T-helper 1 cell treated with Interleukin-12 subunit alpha and Interleukin-12 subunit beta and Interleukin-4 antibody, amounts not matched to agents 30 μg/mL and 1 μg/mL, for 36 hours (primary cell): Measurements from ENCODE around the gene ADCY4.
A peak's percentile ranks its signal among the peaks of the same experiment; 100 is the strongest.

ENCODE experiments used
- H3K27ac Mint-ChIP-seq: one replicate; pipeline ENCODE4 v1.8.0; 2021; ENCODE audit warnings: mild to moderate bottlenecking, mixed read lengths
- H3K27me3 Mint-ChIP-seq: one replicate; pipeline ENCODE4 v1.8.0; 2021; ENCODE audit warnings: low read depth, mixed read lengths
- H3K36me3 Mint-ChIP-seq: one replicate; pipeline ENCODE4 v1.8.0; 2021; ENCODE audit warnings: low read depth, mixed read lengths
- H3K4me1 Mint-ChIP-seq: one replicate; pipeline ENCODE4 v1.8.0; 2021; ENCODE audit warnings: low read depth, mixed read lengths
- H3K4me3 Mint-ChIP-seq: one replicate; pipeline ENCODE4 v1.8.0; 2021; ENCODE audit warnings: mild to moderate bottlenecking, moderate library complexity, mixed read lengths
- H3K9me3 Mint-ChIP-seq: one replicate; pipeline ENCODE4 v1.8.0; 2021; ENCODE audit warnings: mixed read lengths

Gene ADCY4

GRCh38 chr14:24292118-24292807 is 42.6 kb downstream of the ADCY4 start:
- Mint-ChIP-seq H3K4me3 (no peak overlapping the region), H3K27me3 (peaks cover 20% of the 10 kb centered on the region), H3K27ac (no peak overlapping the region), H3K36me3 (peaks cover 41% of the 10 kb centered on the region), H3K4me1 (peaks cover 29% of the 10 kb centered on the region), H3K9me3 (no peaks in the 10 kb centered on the region)

DNA sequence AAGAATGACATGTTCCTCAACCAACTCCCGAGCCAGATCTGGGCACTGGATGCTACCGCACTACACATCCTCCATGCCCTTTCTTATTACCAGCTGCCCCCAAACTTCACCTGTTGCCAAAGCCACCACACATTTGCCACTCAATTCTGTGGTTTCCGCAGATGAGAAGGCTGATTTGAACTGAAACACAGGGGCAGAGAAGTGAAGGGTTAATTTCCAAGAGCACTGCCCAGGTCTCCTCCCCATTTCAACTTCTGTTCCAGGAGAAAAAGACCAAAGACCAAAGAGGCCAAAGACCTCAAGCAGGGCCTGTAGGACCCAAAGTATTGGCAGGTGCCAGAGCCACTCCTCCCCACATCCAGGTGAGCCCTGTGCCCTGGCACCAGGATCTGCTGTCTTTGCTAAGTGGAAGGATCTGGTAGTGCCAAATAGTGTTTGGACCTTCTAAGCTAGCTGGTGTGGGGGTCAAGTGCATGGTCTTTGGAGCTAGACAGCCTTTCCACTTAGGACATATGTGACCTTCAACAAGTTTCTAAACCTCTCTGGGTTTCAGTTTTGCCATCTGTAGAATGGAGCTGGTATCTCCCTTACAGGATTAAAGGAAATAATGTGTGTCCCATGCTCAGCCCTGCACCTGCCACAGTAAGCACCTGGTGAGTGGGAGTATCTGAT is 43.3 kb downstream of the ADCY4 start:
- H3K9me3 Mint-ChIP-seq = no peaks in the 10 kb centered on the region
- no peak overlapping the region for H3K27ac Mint-ChIP-seq
- H3K36me3 Mint-ChIP-seq = peaks cover 39% of the 10 kb centered on the region
- peaks cover 23% of the 10 kb centered on the region for H3K4me1 Mint-ChIP-seq
- peaks cover 21% of the 10 kb centered on the region for H3K27me3 Mint-ChIP-seq
- no peak overlapping the region for H3K4me3 Mint-ChIP-seq

- Mint-ChIP-seq H3K36me3 (peaks cover 35% of the 10 kb centered on the region), H3K27ac (no peak overlapping the region), H3K9me3 (no peaks in the 10 kb centered on the region)
Observed at GRCh38 chr14:24290746-24291145, 44.1 kb downstream of the ADCY4 start.

DNA sequence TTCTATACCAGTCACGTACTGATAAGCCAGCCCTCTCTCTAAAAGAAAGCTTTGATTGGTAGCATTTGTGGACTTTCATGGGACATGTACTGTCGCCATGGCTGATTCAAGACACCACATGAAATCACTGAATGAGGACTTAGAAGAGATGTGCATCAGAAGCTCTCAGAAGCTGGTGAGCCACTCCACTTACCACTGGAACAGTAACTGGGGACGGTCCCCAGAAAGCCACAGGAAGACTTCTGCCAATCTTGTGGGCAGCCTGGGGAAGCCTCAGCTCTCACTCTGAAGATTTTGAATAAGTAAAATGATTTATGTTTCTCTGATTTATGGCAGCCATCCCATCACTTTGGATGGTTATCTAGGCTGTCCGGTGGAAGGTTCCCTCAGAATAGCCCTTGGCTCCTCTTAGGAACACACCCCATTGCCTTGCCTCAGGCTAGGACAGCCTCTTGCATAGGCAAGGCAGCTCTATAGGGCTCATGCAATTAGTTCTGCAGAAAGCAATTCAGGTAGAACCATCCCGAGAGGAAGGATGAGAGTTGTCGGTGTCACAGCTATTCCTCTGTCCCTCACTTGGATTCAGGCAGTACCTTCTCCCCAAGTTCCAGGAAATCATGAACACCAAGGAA is 45.1 kb downstream of the ADCY4 start:
- Mint-ChIP-seq H3K27ac (no peak overlapping the region), H3K9me3 (no peaks in the 10 kb centered on the region), H3K27me3 (peaks cover 29% of the 10 kb centered on the region), H3K36me3 (peaks cover 35% of the 10 kb centered on the region), H3K4me3 (no peak overlapping the region), H3K4me1 (peaks cover 17% of the 10 kb centered on the region)

More at GRCh38 chr14:24290746-24291145, 44.1 kb downstream of the ADCY4 start:
- peaks cover 17% of the 10 kb centered on the region for H3K4me1 Mint-ChIP-seq
- H3K4me3 Mint-ChIP-seq = no peak overlapping the region
- peaks cover 26% of the 10 kb centered on the region for H3K27me3 Mint-ChIP-seq

- H3K4me1 Mint-ChIP-seq = peaks cover 17% of the 10 kb centered on the region
- peaks cover 33% of the 10 kb centered on the region for H3K27me3 Mint-ChIP-seq
- H3K36me3 Mint-ChIP-seq = peaks cover 20% of the 10 kb centered on the region
- no peaks in the 10 kb centered on the region for H3K9me3 Mint-ChIP-seq
- no peak overlapping the region for H3K27ac Mint-ChIP-seq
- no peak overlapping the region for H3K4me3 Mint-ChIP-seq
Observed at GRCh38 chr14:24286996-24287395, 47.9 kb downstream of the ADCY4 start.

GRCh38 chr14:24285351-24285750 is 49.5 kb downstream of the ADCY4 start:
- H3K27me3 Mint-ChIP-seq = peaks cover 27% of the 10 kb centered on the region
- H3K4me1 Mint-ChIP-seq = peaks cover 17% of the 10 kb centered on the region
- H3K4me3 Mint-ChIP-seq = no peak overlapping the region
- H3K36me3 Mint-ChIP-seq = peaks cover 5% of the 10 kb centered on the region
- no peak overlapping the region for H3K27ac Mint-ChIP-seq
- no peaks in the 10 kb centered on the region for H3K9me3 Mint-ChIP-seq

- Mint-ChIP-seq H3K4me3 (no peak overlapping the region), H3K27ac (no peak overlapping the region), H3K4me1 (peaks cover 11% of the 10 kb centered on the region), H3K27me3 (peaks cover 26% of the 10 kb centered on the region), H3K36me3 (peaks cover 3% of the 10 kb centered on the region), H3K9me3 (no peaks in the 10 kb centered on the region)
Observed at GRCh38 chr14:24284501-24285035, 50.3 kb downstream of the ADCY4 start.

- no peak overlapping the region for H3K27ac Mint-ChIP-seq
- H3K4me1 Mint-ChIP-seq = peaks cover 15% of the 10 kb centered on the region
- no peak overlapping the region for H3K4me3 Mint-ChIP-seq
- peaks cover 3% of the 10 kb centered on the region for H3K36me3 Mint-ChIP-seq
- H3K9me3 Mint-ChIP-seq = no peaks in the 10 kb centered on the region
- peaks cover 26% of the 10 kb centered on the region for H3K27me3 Mint-ChIP-seq
Observed at GRCh38 chr14:24283796-24284460, 50.9 kb downstream of the ADCY4 start.

GRCh38 chr14:24282736-24283135 is 52.1 kb downstream of the ADCY4 start:
- Mint-ChIP-seq H3K4me3 (no peak overlapping the region), H3K27me3 (peaks cover 21% of the 10 kb centered on the region), H3K36me3 (peaks cover 3% of the 10 kb centered on the region), H3K27ac (no peak overlapping the region), H3K4me1 (peaks cover 17% of the 10 kb centered on the region), H3K9me3 (no peaks in the 10 kb centered on the region)

- peaks cover 15% of the 10 kb centered on the region for H3K27me3 Mint-ChIP-seq
- peaks cover 2% of the 10 kb centered on the region for H3K36me3 Mint-ChIP-seq
- no peaks in the 10 kb centered on the region for H3K9me3 Mint-ChIP-seq
- H3K4me3 Mint-ChIP-seq = no peak overlapping the region
- peaks cover 19% of the 10 kb centered on the region for H3K4me1 Mint-ChIP-seq
- no peak overlapping the region for H3K27ac Mint-ChIP-seq
Observed at GRCh38 chr14:24281636-24282035, 53.2 kb downstream of the ADCY4 start.

GRCh38 chr14:24280797-24281460 is 53.9 kb downstream of the ADCY4 start:
- H3K9me3 Mint-ChIP-seq = no peaks in the 10 kb centered on the region
- peak overlapping the region; percentile 38 for H3K27ac Mint-ChIP-seq
- H3K36me3 Mint-ChIP-seq = peaks cover 2% of the 10 kb centered on the region
- no peak overlapping the region for H3K4me3 Mint-ChIP-seq
- H3K27me3 Mint-ChIP-seq = peaks cover 11% of the 10 kb centered on the region
- H3K4me1 Mint-ChIP-seq = peaks cover 19% of the 10 kb centered on the region

GRCh38 chr14:24279301-24280186 is 55.3 kb downstream of the ADCY4 start:
- peaks cover 22% of the 10 kb centered on the region for H3K4me1 Mint-ChIP-seq
- H3K27me3 Mint-ChIP-seq = peaks cover 5% of the 10 kb centered on the region
- H3K36me3 Mint-ChIP-seq = peaks cover 2% of the 10 kb centered on the region
- H3K27ac Mint-ChIP-seq = peak overlapping the region; percentile 70
- H3K4me3 Mint-ChIP-seq = peak overlapping the region; percentile 14
- no peaks in the 10 kb centered on the region for H3K9me3 Mint-ChIP-seq

DNA sequence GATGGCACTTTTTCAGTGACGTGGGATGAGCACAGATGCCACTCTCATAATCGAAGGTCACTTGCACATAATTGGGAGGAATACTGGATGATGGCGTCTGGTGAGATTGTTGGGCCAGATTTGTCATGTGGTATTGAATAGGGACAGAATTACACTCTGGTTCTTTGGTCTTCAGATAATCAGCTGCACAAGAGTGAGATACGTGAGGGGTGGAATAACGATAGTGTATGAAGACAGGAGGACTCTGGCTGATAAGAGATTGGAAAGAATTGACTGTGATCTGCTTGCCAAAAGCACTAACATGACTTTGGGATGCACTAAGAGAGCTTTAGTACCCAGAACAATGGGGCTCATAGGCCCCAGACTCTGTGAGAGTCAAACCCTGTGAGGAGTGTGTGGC is 56.4 kb downstream of the ADCY4 start:
- H3K9me3 Mint-ChIP-seq = no peaks in the 10 kb centered on the region
- H3K27me3 Mint-ChIP-seq = no peaks in the 10 kb centered on the region
- H3K36me3 Mint-ChIP-seq = peaks cover 2% of the 10 kb centered on the region
- peak overlapping the region; percentile 39 for H3K27ac Mint-ChIP-seq
- H3K4me1 Mint-ChIP-seq = peaks cover 32% of the 10 kb centered on the region
- H3K4me3 Mint-ChIP-seq = no peak overlapping the region
